HG02938 (cell line): ENCODE results near the gene HTR6.

Source experiments
- ATAC-seq: cut with Tn5 transposase; IDR thresholded peaks from one replicate; pipeline ENCODE4 v1.9.1; 2021; ENCODE audit warnings: mild to moderate bottlenecking, moderate library complexity; ENCODE audit not compliant: unreplicated experiment

The HTR6 gene

GRCh38 chr1:19717467-19717866, 52.8 kb downstream of the HTR6 start:
- no peak for ATAC-seq

GRCh38 chr1:19720174-19720573, 55.5 kb downstream of the HTR6 start:
- no peak for ATAC-seq

GRCh38 chr1:19720973-19721372, 56.3 kb downstream of the HTR6 start:
- ATAC-seq: no peak

- ATAC-seq: no peak
These were observed 59.2 kb downstream of the HTR6 start for GRCh38 chr1:19723874-19724273.

GRCh38 chr1:19725606-19726005, 60.9 kb downstream of the HTR6 start:
- no peak for ATAC-seq

GRCh38 chr1:19728413-19729145, 63.9 kb downstream of the HTR6 start:
- ATAC-seq: no peak

GRCh38 chr1:19730232-19730631, 65.6 kb downstream of the HTR6 start:
- ATAC-seq: no peak
